MG63 (cell line): ENCODE results near the gene ITK. TPM values are rescaled to one million over a fixed set of nuclear protein-coding genes. Genes with fewer than 3 reads are reported as not detected.
"Not testable (repeated sequence)": the region's sequence is repeated elsewhere in the genome, so short reads cannot be mapped to it uniquely, and the experiment has no call there.

ENCODE experiments used
- DNase-seq: peaks from one replicate; pipeline ENCODE4 v3.0.0-alpha.2; 2020
- H3K27me3 ChIP-seq: fragments of 250-450 bp; sonication (Bioruptor Pico); 2 replicates; pipeline ENCODE4 v1.5.1; 2020; ENCODE audit warnings: mild to moderate bottlenecking, moderate library complexity
- H3K36me3 ChIP-seq: fragments of 250-450 bp; sonication (Bioruptor Pico); 2 replicates; pipeline ENCODE4 v1.5.1; 2020; ENCODE audit warnings: mild to moderate bottlenecking, moderate library complexity
- H3K4me3 ChIP-seq: fragments of 250-450 bp; sonication (Bioruptor Pico); 2 replicates; pipeline ENCODE4 v1.5.1; 2020; ENCODE audit warnings: mild to moderate bottlenecking, moderate library complexity
- H3K9me3 ChIP-seq: fragments of 250-450 bp; sonication (Bioruptor Pico); 2 replicates; pipeline ENCODE4 v1.5.1; 2020; ENCODE audit warnings: mild to moderate bottlenecking, moderate library complexity
- total RNA-seq: library from RNA; depleted of rRNA; stranded (reverse); fragments of >200 nt; shearing (Covaris generic); gene quantifications from 2 replicates; pipeline ENCODE4 v1.2.3, GENCODE V29; 2014; ENCODE audit warnings: low replicate concordance

ITK gene
- total RNA-seq, 1 experiment from 2014 or later = not detected

GRCh38 chr5:157189223-157189622, 8.6 kb downstream of the ITK start:
- H3K9me3 ChIP-seq = no peaks in the 10 kb centered on the region

GRCh38 chr5:157193699-157194424, 13.2 kb downstream of the ITK start:
- H3K36me3 ChIP-seq = no peaks in the 10 kb centered on the region
- peaks cover 20% of the 10 kb centered on the region for H3K27me3 ChIP-seq
- no peaks in the 10 kb centered on the region for H3K9me3 ChIP-seq
- no peak overlapping the region for H3K4me3 ChIP-seq
- DNase-seq = no peak

More at GRCh38 chr5:157189223-157189622, 8.6 kb downstream of the ITK start:
- Histone ChIP-seq H3K4me3 (no peak overlapping the region), H3K36me3 (no peaks in the 10 kb centered on the region), H3K27me3 (peaks cover 15% of the 10 kb centered on the region)
- DNase-seq = no peak

GRCh38 chr5:157196045-157196444, 15.4 kb downstream of the ITK start:
- peaks cover 21% of the 10 kb centered on the region for H3K27me3 ChIP-seq
- DNase-seq = no peak
- H3K9me3 ChIP-seq = no peaks in the 10 kb centered on the region
- H3K4me3 ChIP-seq = no peak overlapping the region
- H3K36me3 ChIP-seq = no peaks in the 10 kb centered on the region

GRCh38 chr5:157197086-157197485, 16.4 kb downstream of the ITK start:
- Histone ChIP-seq H3K27me3 (peaks cover 13% of the 10 kb centered on the region), H3K4me3 (no peak overlapping the region)
- no peak for DNase-seq

GRCh38 chr5:157198277-157198986, 17.8 kb downstream of the ITK start:
- DNase-seq = no peak

More at GRCh38 chr5:157197086-157197485, 16.4 kb downstream of the ITK start:
- Histone ChIP-seq H3K9me3 (no peaks in the 10 kb centered on the region), H3K36me3 (no peaks in the 10 kb centered on the region)

GRCh38 chr5:157201857-157202256, 21.2 kb downstream of the ITK start:
- H3K9me3 ChIP-seq = no peaks in the 10 kb centered on the region
- DNase-seq = no peak
- no peak overlapping the region for H3K4me3 ChIP-seq
- H3K27me3 ChIP-seq = peaks cover 9% of the 10 kb centered on the region; the same call in 1 of the 2 replicates
- H3K36me3 ChIP-seq = no peaks in the 10 kb centered on the region

More at GRCh38 chr5:157198277-157198986, 17.8 kb downstream of the ITK start:
- Histone ChIP-seq H3K4me3 (no peak overlapping the region), H3K27me3 (peaks cover 14% of the 10 kb centered on the region), H3K36me3 (no peaks in the 10 kb centered on the region), H3K9me3 (no peaks in the 10 kb centered on the region)

GRCh38 chr5:157203417-157203816, 22.8 kb downstream of the ITK start:
- Histone ChIP-seq H3K36me3 (no peaks in the 10 kb centered on the region), H3K9me3 (no peaks in the 10 kb centered on the region), H3K27me3 (peaks cover 7% of the 10 kb centered on the region; the same call in 1 of the 2 replicates), H3K4me3 (no peak overlapping the region)
- DNase-seq = no peak

- H3K4me3 ChIP-seq = no peak overlapping the region
- H3K36me3 ChIP-seq = no peaks in the 10 kb centered on the region
- H3K9me3 ChIP-seq = no peaks in the 10 kb centered on the region; the same call in 1 of the 2 replicates
- H3K27me3 ChIP-seq = peaks cover 12% of the 10 kb centered on the region; the same call in 1 of the 2 replicates
- DNase-seq = no peak
Measured at GRCh38 chr5:157204765-157205164, 24.1 kb downstream of the ITK start.

- H3K27me3 ChIP-seq = peaks cover 7% of the 10 kb centered on the region; the same call in 1 of the 2 replicates
- no peaks in the 10 kb centered on the region; the same call in 1 of the 2 replicates for H3K9me3 ChIP-seq
- H3K4me3 ChIP-seq = no peak overlapping the region
- DNase-seq = no peak
- H3K36me3 ChIP-seq = no peaks in the 10 kb centered on the region
Measured at GRCh38 chr5:157205708-157206107, 25.1 kb downstream of the ITK start.

GRCh38 chr5:157210652-157211051, 30.0 kb downstream of the ITK start:
- DNase-seq, H3K4me3 ChIP-seq, H3K9me3 ChIP-seq, H3K36me3 ChIP-seq, H3K27me3 ChIP-seq: not testable (repeated sequence)

GRCh38 chr5:157212307-157212706, 31.7 kb downstream of the ITK start:
- no peak for DNase-seq
- Histone ChIP-seq H3K9me3 (no peaks in the 10 kb centered on the region; the same call in 1 of the 2 replicates), H3K36me3 (no peaks in the 10 kb centered on the region), H3K4me3 (no peak overlapping the region), H3K27me3 (peaks cover 5% of the 10 kb centered on the region; the same call in 1 of the 2 replicates)

GRCh38 chr5:157213527-157214243, 33.0 kb downstream of the ITK start:
- Histone ChIP-seq H3K9me3 (no peaks in the 10 kb centered on the region; the same call in 1 of the 2 replicates), H3K27me3 (peaks cover 5% of the 10 kb centered on the region; the same call in 1 of the 2 replicates), H3K4me3 (no peak overlapping the region), H3K36me3 (no peaks in the 10 kb centered on the region)
- no peak for DNase-seq

- Histone ChIP-seq H3K27me3 (peaks cover 2% of the 10 kb centered on the region; the same call in 1 of the 2 replicates), H3K9me3 (no peaks in the 10 kb centered on the region; the same call in 1 of the 2 replicates), H3K4me3 (no peak overlapping the region), H3K36me3 (no peaks in the 10 kb centered on the region)
- DNase-seq = no peak
Measured at GRCh38 chr5:157214415-157214814, 33.8 kb downstream of the ITK start.

- Histone ChIP-seq H3K27me3 (no peaks in the 10 kb centered on the region; the same call in 1 of the 2 replicates), H3K9me3 (no peaks in the 10 kb centered on the region), H3K4me3 (no peak overlapping the region), H3K36me3 (no peaks in the 10 kb centered on the region)
- no peak for DNase-seq
Measured at GRCh38 chr5:157214861-157215513, 34.3 kb downstream of the ITK start.

GRCh38 chr5:157215514-157216167, 35.0 kb downstream of the ITK start:
- Histone ChIP-seq H3K4me3 (no peak overlapping the region), H3K36me3 (no peaks in the 10 kb centered on the region), H3K27me3 (no peaks in the 10 kb centered on the region; the same call in 1 of the 2 replicates), H3K9me3 (no peaks in the 10 kb centered on the region)
- no peak for DNase-seq
